GM21737 (cell line): ENCODE data around the gene PDCD2L.
"Not testable (repeated sequence)": the region's sequence is repeated elsewhere in the genome, so short reads cannot be mapped to it uniquely, and the experiment has no call there.

Experiments
- ATAC-seq: cut with Tn5 transposase; IDR thresholded peaks from one replicate; pipeline ENCODE4 v1.9.1; 2021; ENCODE audit warnings: mild to moderate bottlenecking, moderate library complexity; ENCODE audit not compliant: unreplicated experiment

Gene PDCD2L

DNA sequence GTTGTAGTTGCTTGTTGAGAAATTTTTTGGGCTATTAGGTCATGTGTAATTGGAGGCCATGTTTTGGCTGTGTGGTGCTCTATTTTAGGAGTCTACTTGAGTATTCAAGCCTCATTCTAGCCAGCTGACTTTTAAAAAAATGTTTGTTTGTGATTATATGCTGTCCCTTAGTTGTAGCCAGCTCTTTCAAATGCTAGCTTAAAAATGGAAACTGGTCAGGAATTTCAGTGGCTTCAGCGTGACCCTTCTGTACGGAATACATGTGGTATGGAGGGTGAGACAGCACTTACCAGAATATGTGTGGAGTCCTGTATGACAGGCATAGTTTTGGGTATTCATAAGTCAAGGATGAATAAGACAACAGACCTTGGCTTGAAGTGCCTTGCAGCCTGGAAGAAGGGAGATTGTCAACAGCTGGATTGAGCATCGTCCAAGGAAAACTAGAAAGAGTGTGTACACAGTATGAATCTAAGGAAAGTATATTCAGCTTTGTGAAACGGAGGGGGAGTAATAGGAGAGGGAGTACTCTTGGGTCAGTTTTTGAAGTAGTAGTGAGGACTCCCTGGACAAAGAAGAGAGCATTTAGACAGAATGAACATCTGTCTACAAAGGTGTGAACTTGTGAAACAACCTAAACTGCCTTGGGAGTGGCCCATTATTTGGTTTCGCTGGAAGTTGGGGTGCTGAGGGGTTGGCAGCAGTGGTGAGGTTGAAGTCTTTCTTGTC lies 57.3 kb downstream of the PDCD2L start:
- ATAC-seq: no peak

DNA sequence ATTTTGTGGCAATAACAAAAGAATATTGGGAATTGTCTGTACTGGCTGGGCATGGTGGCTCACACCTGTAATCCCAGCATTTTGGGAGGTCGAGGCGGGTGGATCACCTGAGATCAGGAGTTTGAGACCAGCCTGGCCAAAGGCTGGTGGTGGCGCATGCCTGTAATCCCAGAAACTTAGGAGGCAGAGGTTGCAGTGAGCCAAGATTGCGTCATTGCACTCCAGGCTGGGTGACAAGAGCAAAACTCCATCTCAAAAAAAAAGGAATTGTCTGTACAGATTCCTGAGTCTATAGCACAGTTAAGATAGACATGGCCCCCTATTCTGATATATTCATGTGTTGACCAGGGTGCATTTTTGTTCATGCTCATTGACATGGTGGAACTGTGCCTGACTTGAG lies 60.6 kb downstream of the PDCD2L start:
- not testable (repeated sequence) for ATAC-seq

- ATAC-seq: no peak
Observed at GRCh38 chr19:34468409-34468808, 64.2 kb downstream of the PDCD2L start.

GRCh38 chr19:34469026-34469425 lies 64.8 kb downstream of the PDCD2L start:
- ATAC-seq: not testable (repeated sequence)

GRCh38 chr19:34471906-34472700 lies 67.9 kb downstream of the PDCD2L start:
- no peak for ATAC-seq

DNA sequence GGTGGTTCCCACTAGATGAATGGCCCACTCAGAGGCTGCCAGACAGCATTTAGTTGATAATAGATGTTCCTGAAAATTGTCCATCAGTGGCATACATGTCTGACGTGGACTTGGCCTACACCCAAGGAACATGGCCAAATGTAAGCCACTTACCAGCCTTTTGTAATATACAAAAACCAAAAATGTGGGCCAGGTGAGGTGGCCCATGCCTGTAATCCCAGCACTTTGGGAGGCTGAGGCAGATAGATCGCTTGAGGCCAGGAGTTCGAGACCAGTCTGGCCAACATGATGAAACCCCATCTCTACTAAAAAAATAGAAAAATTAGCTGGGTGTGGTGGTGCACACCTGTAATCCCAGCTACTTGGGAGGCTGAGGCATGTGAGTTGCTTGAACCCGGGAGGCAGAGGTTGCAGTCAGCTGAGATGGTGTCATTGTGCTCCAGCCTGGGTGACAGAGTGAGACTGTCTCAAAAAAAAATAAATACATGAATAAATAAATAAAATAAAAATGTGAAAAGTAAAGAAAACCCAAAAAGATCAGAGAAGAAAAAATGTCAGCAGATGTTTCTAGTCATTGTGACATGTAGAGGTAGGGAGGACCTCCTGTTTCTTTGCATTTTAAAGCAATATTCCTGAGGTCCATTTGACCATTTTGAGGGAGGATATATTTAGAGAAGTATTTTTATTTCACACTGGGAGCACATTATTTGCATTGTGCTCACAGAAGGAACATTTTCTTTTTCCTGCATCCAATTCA lies 70.2 kb downstream of the PDCD2L start:
- ATAC-seq: no peak

DNA sequence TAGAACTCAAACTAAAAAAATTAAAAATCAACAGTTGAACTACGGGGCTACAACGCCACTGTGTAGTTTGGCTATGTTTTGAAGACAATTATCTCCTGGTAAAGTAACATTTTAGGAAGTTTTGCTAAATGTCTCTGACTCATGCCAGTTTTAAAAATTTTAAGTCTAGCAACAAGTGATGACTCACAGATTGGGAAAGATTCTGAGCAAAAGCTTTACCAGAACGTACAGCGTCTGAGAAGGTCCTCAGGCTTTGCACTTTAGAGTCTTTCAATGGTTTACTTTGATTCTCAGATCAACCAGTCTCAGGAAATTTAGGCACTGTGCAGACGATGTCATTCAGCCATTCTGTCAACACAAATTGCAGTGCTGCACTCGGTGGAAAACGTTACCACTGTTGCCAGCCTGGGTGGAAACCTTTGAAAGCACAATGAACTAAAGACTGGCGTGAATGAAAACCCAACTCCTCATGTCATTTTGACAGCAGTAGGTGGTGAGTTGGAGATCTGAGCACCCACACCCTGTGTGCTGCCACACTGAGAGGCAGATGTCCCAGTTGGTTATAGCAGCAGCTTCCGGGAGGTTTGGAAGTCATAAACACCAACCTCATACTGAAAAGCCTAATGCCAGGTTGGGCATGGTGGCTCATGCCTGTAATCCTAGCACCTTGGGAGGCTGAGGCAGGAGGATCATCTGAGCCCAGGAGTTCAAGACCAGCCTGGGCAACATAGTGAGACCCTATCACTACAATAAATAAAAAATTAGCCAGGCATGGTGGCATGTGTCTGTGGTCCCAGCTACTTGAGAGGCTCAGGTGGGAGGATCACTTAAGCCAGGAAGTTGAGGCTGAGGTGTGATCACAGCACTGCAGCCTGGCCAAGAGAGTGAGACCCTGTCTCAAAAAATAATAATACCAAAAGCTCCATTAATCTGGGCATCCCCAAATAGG lies 71.1 kb downstream of the PDCD2L start:
- ATAC-seq: no peak
